T1000 (cell line): ENCODE measurements around the gene AFTPH.

Experiments used
- DNase-seq: peaks from one replicate; lab custom pipeline; 2025; ENCODE audit warnings: mixed read lengths; lab: John Stamatoyannopoulos, UW

AFTPH gene

DNA sequence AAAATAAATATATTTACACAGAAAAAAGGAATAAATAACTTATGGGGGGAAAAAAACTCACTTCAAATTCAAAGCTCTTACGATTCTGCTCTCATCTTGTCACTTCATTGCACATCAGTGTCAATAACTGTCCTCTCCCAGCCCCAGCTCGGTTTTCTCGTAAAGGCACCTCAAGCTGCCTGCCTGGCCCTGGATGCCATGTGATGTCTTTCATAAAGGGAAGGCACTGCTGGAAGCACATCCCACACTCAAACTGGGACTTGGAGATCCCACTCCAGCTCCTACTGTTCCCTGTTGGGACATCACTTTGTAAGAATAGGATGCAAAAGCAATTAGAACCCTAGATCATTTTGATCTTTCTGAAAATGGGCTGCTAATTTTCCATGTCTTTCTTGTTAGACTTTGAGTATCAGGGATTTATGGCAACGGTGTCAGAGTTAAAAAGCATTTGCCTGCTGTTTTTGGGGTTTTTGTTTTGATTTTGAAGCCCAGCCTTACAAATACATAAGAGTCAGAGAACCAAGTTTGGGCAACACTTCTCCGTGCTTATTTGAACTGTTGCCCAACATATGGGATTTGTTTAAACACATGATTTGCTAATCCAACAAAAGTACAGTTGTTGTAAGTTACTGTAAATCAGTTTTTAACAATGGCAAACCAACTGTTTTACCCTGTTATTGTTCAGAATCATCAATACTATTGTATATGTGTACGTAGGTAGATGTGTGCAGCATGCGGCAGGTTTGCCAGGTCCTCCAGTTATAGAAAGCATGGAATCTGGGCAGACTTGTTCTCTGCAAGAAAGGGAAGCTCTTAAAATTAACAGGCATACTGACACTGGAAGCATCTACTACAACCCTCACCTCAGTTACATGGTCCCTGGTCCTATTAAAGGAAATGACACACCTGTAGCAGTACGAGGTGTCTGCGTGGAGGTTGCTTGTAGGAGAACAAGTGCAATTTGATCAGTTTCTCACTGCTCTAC, 109.0 kb downstream of the AFTPH start:
- DNase-seq: no peak

DNA sequence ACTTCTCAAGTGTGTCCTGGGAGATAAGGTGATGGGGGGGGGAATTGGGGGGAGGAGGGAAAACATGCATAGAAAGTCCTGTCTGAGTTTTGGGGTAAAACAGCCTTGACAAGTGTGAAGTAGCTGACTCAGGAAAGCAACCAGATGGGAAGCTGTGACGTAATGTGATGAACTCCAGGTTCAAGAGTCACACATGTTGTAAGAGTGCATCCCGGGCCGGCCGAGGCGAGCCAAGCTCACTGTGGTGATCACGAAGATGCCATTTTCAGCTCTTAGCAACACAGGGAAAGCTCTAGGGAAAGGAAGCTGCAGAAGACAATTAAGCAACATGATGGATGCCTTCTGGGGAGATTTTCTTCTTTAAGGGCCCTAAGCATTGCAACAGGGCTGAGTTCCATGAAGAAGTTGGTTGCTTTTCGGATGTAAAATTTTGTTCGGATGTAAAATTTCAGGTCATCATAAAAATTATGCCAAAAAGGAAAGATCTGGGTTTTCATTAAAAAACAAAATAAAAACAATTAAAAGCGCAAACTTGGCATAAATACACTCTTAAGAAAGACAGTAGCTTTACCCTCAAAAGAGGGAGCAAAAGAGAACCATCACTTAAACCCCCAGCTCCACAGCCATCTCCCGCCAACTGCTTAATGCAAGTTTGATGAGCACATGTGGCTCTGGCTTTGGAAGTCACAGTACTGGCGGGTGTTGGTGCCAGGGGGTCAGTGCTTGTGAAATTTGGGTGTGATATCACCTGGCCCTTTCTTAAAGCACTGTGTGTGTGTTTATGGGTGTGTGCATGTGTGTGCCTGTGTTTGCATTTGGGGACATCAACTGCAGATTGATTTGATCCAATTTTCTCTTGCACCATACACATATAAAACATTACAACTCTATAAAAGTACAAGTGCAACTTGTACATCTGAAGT, 110.5 kb downstream of the AFTPH start:
- DNase-seq: no peak

DNA sequence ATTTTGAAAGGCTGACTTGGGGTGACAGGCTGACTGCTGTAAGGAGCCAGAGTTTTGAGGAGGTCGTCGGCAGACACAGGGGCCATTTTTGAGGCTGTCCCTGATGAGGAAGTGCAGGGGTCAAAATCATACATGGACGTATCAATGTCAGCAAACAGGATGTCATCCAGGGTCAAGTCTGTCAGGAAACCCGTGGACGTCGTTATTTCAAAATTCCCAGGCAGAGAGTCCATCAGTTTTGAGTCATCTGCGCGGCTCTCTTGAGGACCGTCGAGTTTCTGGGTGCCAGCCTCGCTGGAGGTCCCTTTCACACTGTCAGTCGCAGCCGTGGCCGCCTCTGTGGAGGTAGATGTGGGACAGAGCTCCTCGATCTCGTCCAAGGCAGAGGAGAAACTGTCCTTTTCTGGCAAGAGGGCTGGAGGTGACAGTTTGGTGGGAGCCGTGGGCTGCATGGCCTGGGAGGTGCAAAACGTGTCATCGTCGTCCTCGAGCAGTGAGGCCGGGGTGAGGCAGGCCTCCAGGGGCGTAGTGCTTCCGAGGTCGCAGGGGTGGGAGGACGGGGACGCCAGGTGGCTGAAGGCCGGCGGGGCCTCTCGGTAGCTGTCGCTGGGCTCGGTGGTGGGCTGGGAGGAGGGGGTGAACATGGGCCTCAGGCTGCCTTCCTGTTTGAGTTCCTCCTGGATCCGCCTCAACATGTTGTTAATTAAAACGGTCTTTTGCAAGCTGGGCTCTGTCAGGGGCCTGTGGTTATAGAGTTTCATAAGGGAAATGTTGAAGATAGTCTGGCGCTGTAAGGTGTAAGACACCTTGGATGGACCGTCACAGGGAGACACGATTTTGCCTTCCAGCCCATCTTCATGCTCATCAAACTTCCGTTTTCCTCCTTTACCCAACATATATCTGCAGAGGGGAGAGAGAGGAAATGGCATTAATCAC, 112.1 kb downstream of the AFTPH start:
- DNase-seq: no peak

- no peak for DNase-seq
These were observed 113.0 kb downstream of the AFTPH start for GRCh38 chr2:64637000-64637635.

DNA sequence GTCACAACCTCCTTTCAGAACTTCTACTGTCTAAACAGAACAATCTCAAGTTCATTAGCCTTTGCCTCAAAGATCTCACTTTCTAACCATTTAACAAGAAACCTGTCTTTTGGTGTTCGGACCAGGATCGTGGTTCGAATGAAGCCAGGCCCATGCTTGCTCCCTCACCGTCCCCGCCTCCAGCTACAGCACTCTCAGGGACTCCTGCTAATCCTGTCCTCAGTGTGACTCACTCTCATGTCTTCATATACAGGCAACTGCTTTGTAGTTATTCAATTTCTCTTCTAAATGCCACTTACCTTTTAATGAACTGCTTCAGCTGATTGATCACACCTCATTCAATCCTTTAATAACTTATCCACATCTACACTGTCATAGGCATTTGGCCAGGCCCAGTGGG, 113.8 kb downstream of the AFTPH start:
- no peak for DNase-seq

DNA sequence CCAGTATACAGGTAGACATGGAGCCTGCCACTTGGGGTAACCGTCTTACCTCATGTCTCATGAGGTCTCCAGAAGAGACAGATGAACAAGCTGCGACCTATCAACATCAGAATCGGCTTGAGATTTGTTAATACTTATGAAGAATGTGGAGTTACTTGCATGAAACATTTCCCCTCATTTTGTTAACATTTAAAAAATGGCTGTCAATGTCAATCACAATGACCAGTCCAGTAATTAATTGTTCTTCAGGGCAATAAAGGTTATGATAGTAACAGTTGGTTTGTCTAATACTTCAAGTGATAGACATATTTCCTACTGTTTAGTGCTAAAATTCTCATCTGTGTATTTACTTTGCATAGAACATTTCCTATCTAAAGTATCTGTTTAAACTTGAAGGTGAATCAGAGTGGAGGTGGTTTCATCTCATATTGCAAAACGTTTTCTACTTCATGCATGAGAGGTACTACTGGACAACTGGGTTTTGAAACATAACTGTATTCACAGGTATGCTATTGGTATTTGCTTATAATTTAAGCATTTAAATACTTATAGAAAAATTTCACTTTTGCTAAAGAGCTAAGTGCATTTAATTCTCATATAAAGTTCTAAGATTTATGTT, 114.5 kb downstream of the AFTPH start:
- no peak for DNase-seq

DNA sequence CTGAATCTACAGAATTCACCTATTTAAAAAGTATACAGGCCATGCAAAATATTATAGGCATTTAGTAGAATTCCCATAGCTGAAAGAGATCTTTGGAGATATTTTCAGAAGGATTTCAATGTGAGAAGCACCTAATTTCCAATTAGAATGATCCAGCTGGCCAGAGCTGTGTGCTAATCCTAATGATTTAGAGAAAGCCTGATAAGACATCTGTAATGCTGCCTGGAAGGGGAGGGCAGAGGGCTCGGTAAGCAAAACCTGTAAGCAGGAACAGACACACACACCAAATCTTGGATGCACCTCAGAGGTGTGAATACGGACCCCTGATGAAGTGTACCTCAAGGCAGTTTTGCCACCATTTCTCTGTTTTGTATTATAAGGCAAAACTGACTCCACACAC, 115.6 kb downstream of the AFTPH start:
- DNase-seq: no peak

DNA sequence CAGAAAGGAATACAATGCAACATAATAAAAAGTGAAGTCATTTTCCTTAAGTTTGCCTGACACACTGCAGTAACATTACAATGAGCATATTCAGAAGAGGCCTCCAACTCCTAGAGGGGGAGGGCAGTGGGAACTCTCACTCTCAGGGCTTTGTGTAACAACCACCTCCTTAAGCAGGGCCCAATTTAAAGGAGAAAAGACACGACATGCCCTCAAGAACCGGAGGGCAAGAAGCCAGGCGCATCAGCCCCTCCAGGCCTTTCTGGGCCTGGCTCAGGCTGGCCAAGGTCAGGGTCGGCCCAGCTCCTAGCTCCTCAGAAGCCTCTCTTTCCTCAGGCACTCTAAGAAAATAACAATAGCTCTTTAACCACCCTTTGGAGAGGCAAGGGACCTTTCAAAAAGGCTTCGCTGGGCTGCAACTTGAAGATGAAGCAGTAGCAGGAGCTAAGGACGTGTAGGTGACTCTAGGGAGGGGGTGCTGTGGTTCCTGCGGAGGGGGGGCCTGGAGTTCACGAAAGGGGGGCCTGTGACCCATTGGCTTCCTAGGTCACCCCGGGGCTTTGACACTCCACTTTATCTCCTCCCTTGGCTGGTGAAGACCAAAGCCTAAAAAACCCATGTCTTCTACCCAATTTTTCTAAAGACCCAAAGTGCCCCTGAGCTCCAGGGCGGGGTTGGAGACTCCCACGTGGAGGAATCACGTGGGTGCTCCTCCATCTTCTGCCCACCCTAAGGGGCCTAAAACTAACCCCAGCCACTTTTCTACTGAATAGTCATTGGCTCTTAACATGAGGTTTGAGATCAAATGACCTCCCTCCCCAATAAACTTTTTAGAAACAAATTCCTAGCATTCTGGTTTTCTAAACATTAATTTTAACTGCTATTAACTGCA, 116.3 kb downstream of the AFTPH start:
- DNase-seq: no peak

GRCh38 chr2:64641599-64641998, 117.5 kb downstream of the AFTPH start:
- DNase-seq: no peak
